NCI-H748 (cell line): ENCODE data around the gene ISOC2.
"Not testable (repeated sequence)": the region's sequence is repeated elsewhere in the genome, so short reads cannot be mapped to it uniquely, and the experiment has no call there.

Experiments
- DNase-seq: peaks from one replicate; lab custom pipeline; 2025; ENCODE audit not compliant: unreplicated experiment; lab: John Stamatoyannopoulos, UW

Gene ISOC2

DNA sequence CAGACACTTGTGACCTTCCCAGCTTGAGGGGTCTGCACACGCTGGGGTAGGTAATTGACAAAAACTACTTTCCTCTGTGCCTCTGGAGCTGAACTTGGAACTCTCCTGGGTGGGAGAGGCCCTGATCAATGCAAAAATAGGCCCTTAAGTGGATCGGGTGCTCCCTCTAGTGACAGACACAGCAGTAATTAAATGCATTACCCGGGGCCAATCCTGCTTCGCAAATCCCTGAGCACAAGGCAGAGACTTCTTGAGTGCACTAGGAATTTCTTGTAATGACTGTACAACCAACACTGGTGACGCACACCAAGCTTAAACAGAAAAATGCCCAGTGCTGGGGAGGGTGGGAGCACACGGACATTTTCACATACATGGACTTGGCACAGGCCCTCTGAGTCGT is 43.3 kb downstream of the ISOC2 start:
- peak; percentile 82 for DNase-seq

DNA sequence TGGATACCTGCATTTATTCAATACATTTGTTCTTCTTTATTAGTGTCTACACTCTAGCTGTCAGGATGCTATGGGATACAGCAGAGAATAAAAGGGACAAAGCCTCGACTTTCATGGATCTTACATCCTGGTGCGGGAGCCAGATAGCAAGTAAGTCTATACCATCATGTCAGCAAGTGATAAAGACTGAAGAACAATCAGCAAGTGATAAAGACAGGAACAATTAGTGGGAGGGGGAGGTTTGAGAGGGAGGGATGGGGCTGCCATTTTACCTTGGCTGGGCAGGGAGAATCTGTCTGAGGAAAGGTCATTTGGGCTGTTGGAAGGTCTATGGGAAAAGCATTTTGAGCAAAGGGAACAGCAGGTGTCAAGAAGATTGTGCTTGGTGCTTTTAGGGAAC is 51.3 kb downstream of the ISOC2 start:
- DNase-seq: no peak

DNA sequence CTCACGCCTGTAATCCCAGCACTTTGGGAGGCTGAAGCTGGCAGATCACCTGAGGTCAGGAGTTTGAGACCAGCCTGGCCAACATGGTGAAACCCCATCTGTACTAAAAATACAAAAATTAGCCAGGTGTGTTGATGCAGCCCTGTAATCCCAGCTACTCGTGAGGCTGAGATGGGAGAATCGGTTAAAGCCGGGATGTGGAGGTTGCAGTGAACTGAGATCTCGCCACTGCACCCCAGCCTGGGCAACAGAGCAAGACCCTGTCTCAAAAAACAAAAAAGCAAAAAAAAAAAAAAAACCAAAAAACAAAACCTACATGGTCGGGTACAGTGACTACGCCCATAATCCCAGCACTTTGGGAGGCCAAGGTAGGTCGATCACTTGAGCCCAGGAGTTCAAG is 52.3 kb downstream of the ISOC2 start:
- DNase-seq: not testable (repeated sequence)

DNA sequence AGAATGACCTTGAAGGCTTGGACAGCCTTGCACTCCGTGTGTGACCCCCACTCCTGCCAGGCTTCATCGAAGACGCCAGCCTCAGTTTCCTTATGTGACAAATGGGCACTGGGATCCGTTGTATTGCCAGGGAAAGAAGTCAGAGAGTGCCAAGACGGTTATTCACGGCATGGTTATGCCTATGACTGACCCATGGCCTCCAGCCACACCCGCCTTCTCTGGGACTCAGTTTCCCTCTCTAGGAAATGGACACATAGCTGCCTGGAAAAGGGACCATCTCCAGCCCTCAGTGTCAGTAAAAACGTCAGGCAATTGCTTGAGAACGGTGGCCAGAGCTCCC is 52.9 kb downstream of the ISOC2 start:
- no peak for DNase-seq

DNA sequence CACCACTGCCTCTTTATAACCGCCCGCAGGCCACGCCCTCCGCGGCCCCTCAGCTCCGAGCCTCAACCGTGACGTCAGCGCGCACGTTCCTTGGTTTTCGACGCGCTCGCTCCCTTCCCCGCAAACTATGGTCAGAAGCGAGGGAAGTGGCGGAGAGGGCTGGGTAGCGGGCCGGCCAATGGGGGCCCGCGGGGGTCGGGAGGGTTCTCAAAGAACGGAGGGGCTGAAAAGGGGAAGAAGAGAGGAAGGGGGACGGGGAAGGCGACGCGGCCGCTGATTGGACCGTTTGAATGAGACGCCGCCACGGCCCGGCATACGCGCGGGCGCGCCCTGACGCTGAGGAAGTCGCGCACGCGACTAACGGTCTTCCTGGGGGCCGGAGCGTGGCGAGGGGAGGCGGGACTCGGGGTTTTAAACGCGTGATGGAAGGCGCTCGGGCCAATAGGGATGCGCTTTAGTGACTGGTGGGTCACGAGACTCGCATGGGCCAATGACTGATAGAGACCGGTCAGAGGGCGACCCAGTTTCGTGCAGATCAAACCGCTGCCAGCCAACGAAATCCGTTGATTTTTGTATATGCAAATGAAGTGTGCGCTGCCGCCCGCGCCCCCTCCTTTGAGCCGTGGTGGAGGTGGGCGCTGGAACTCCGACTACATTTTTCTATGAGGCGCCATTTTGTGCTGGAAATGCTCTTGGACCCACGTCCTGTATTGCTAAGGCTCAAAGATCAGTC is 53.5 kb downstream of the ISOC2 start:
- peak; percentile 100 for DNase-seq

DNA sequence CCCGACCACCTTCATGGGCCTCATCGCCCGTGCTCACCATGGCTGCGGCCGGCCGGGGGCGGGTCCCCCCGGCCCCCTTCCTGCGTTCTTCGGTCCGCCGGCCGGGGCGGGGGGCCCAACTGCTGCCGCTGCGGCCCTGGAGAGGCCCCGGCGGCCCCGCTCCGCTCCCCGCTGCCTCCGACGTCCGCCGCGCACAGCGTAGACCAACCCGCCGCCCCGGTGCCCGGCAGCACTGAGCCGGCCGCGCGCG is 54.0 kb downstream of the ISOC2 start, which contains the start of gene UBE2S:
UBE2S (minus strand) TSS at position 239 of the 250 bp plus-strand sequence; CDS start at position 40, 199 bp downstream.
- not testable (repeated sequence) for DNase-seq

DNA sequence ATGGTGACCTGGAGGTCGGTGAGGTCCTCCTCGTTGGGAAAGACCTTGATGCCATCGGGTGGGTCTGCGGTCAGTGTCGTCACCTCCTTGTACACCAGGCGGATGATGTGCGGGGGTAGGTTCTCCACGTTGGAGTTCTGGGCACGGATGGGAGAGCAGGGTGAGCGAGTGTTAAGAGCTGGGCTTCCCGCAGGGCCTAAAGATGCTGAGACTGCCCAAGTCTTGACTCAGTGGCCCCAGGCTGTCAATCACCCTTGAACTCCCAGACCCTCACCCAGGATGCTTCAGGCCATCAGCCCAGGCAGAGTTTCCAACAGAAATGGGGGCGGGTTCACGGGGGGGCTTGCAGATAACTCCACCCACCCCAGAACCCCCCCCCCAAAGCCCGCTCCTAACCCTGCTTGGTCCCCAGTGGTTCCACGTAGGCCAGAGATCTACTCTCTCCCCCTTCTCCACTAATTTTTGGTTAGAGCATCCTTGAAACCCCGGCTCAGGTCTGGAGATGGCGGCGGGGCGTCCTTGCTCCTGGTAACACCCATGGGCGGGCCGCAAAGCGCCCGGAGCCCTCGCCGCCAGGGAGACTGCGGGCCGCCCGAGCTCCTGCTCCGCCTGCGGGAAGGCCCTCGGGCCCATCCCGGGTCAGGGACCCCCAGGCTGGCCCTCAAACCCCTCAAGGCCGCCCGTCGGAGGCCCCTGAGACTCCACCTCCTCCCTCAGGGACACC is 54.5 kb downstream of the ISOC2 start:
- peak; percentile 58 for DNase-seq

DNA sequence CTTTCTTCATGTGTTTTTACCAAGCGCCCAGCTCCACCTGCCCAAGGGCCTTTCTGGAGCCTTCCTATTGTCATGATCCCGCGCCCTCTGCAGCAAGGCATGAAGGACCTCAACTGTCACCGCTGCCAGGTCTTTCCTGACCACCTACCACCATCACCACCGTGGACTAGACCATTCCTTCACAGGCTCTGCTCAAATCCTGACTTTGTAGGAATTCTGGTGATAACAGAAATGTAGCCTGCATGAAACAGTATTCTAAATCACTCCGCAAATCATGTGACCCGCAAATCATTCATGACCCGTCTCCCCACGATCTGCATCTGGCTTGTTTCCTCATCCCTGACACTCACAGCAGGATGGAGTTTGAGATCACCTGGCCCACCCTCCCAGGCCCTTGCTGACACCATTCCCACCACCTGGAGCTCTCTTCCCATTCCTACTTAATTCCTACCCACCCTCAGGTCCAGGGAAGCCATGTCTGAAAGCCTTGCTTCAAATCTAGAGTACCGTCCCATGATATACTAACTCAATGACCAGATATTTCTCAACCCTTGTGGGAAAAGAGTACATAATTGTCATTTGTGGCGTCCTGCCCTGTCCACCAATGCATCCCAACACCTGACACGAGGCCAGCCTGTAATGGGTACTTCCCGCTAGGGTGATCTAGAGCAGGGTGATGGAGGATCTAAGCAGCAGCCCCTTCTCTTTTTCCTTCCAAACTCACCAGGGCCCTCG is 55.2 kb downstream of the ISOC2 start:
- DNase-seq: no peak

DNA sequence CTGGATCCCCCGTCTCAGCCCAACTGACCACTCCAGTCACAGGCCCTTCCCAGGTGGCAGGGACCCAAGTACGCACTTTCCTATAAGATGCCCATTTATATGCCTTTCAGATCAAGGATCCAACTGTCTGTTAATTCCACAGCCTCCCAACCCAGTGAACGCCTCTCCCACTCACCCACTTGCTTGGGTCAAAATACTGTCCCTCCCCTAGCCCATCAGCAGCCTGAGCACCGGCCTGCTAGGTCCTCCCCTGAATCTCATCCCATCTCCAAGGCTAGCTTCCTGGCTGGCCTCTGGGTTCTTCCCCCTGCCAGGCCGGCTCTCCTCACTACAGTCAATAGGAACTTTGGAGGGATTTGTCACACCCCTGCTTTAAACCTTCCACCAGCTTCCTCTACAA is 55.8 kb downstream of the ISOC2 start:
- DNase-seq: no peak
